ENCODE data around the gene ASCL3.
"Not testable (repeated sequence)": the region's sequence is repeated elsewhere in the genome, so short reads cannot be mapped to it uniquely, and the experiment has no call there.

Gene ASCL3

DNA sequence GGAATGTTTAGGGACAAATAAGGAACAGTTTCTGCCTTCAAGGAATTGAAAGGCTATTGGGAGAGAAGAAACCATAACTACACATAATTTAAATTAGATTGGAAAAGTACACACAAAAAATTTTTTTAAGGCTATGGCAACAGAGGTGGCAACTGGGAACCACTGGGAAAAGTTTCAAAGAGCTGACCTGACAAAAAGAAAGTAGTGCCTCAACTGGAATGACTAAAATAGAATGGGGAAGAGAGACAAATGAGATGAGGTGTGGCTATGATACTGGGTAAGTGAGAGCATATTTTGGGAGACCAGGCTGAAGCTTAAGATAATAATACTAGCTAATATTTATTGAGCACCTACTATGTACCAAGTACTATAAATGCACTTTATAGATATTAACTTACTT, 34.7 kb downstream of the ASCL3 start:
- FAIRE-seq, result no peak

DNA sequence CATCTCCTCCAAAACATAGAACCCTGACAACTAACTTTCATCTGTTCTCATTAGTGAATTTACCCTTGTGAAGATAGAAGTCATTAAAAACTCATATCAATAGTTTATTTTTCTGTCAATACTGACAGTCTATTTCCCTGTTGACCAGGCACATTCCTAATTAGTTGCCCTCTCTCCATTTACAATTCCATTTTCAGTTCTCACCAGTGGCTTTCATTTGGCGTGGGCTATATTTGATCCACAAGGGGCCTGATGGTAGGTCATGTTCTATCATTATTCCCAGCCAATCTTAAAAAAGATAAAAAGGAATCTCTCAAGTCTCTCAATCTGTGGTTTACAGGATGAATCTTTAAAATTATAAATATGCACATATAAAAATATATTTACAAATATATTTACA, 35.7 kb downstream of the ASCL3 start:
- peak; percentile 28 for FAIRE-seq

DNA sequence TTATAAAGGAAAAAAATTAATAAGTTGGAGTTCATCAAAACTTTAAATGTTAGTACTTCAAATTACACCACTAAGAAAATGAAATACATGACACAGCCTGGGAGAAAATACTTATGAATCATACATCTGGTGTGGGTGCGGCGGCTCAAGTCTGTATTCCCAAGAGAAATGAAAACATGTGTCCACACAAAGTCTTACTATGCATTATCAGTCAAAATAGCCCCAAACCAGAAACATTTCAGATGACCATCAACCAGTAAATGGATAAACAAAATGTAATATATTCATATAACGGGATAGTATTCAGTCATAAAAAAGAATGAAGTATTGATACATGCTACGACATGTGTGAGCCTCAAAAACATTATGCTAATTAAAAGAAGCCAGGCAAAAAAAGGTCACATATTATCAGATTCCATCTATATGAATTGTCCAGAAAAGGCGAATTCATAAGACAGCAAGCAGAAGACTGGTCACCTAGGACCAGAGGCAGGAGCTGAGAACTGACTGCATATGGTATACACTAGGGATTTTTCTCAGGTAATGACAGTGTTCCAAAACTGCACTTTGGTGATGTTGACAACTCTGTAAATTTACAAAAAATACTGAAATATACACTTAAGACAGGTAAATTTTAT, 37.2 kb downstream of the ASCL3 start:
- FAIRE-seq, result no peak

DNA sequence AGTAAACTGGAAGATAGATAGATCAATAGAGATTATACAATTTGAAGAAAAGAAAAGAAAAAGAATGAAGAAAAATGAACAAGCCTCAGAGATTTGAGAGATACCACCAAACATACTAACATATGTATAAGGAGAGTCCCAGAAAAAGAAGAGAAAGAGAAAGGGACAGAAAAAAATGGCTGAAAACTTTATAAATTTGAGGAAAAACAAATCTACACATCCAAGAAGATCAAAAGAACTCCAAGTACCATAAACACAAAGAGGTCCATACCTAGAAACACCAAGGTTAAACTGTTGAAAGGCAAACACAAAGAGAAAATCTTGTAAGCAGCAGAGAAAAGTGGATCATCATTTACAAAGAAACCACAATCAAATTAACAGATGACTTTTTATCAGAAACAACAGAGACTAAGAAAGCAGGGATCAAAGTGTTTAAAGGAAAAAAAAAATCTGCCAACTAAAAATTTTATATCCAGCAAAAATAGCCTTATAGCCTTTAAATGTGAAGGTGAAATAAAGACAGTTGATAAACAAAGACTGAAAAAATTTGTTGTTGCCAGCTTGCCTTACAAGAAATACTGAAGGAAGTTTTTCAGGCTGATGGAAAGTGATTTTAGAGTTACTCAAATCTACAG, 43.6 kb downstream of the ASCL3 start:
- no peak for FAIRE-seq

DNA sequence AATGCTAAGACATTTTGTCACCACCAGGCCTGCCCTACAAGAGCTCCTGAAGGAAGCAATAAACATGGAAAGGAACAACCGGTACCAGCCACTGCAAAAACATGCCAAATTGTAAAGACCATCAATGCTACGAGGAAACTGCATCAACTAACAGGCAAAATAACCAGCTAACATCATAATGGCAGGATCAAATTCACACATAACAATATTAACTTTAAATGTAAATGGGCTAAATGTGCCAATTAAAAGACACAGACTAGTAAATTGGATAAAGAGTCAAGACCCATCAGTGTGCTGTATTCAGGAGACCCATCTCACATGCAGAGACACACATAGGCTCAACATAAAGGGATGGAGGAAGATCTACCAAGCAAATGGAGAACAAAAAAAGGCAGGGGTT, 51.6 kb downstream of the ASCL3 start:
- not testable (repeated sequence) for FAIRE-seq
